Peyer's patch (tissue), 4 donors: ENCODE measurements around the gene CTPS2.

Experiments
- POLR2A ChIP-seq, 2 donors: fragments of 450-650 bp; IDR thresholded peaks; one replicate each; pipeline ENCODE4 v1.5.1; 2017; ENCODE audit warnings: antibody characterized with exemption in 2 of 2, mild to moderate bottlenecking in 2 of 2, moderate library complexity in 2 of 2
- TF ChIP-seq, protein P1 (sequence below), 6 experiments: fragments of 450-650 bp in 4 of 6; fragments of 200-600 bp in 2 of 6; sonication (generic) in 1 of 6; IDR thresholded peaks; one replicate each; pipeline ENCODE4 v1.5.1; 2017 to 2019; ENCODE audit warnings: antibody characterized with exemption in 6 of 6, mild to moderate bottlenecking in 3 of 6, moderate library complexity in 1 of 6

DNA sequence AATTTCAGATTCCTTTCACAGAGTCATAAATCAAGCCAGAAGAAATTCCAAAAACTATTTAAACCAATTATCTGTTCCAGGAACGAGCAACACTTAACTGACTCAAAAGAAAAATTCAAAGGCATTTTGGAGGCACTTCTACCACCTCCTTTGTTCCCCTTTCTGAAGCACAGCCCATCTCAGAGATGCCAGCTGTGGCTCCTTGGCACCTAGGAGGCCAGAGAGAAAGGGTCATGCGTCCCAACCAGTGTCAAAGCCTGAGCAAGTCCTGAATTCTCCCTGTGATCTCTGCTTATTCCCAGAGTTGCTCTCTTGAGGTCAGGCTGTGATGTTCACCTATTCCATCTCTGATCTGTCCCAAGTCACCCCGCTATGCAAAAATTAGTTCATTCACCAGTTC, 167.5 kb downstream of the CTPS2 start:
- no peak for TF ChIP-seq POLR2A (IDR thresholded peaks at IDR 0.05)
- TF ChIP-seq, protein P1, sequence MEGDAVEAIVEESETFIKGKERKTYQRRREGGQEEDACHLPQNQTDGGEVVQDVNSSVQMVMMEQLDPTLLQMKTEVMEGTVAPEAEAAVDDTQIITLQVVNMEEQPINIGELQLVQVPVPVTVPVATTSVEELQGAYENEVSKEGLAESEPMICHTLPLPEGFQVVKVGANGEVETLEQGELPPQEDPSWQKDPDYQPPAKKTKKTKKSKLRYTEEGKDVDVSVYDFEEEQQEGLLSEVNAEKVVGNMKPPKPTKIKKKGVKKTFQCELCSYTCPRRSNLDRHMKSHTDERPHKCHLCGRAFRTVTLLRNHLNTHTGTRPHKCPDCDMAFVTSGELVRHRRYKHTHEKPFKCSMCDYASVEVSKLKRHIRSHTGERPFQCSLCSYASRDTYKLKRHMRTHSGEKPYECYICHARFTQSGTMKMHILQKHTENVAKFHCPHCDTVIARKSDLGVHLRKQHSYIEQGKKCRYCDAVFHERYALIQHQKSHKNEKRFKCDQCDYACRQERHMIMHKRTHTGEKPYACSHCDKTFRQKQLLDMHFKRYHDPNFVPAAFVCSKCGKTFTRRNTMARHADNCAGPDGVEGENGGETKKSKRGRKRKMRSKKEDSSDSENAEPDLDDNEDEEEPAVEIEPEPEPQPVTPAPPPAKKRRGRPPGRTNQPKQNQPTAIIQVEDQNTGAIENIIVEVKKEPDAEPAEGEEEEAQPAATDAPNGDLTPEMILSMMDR (IDR thresholded peaks at IDR 0.05): no peak
